Breast epithelium (tissue), 3 donors: ENCODE data around the gene ARHGDIB.

Experiments
- POLR2A ChIP-seq: fragments of 450-650 bp; IDR thresholded peaks from one replicate; pipeline ENCODE4 v1.6.1; 2016; ENCODE audit warnings: antibody characterized with exemption, mild to moderate bottlenecking, moderate library complexity
- POLR2AphosphoS5 ChIP-seq, 3 donors: sonication (generic); formaldehyde crosslinking; IDR thresholded peaks; one replicate each; pipeline ENCODE4 v1.6.1; 2017; ENCODE audit warnings: antibody characterized with exemption in 3 of 3
- TF ChIP-seq, protein P1 (sequence below), 3 donors: fragments of 450-650 bp; IDR thresholded peaks; one replicate each; pipeline ENCODE4 v1.5.1; 2016 to 2017; ENCODE audit warnings: antibody characterized with exemption in 3 of 3, mild to moderate bottlenecking in 3 of 3, moderate library complexity in 3 of 3

DNA sequence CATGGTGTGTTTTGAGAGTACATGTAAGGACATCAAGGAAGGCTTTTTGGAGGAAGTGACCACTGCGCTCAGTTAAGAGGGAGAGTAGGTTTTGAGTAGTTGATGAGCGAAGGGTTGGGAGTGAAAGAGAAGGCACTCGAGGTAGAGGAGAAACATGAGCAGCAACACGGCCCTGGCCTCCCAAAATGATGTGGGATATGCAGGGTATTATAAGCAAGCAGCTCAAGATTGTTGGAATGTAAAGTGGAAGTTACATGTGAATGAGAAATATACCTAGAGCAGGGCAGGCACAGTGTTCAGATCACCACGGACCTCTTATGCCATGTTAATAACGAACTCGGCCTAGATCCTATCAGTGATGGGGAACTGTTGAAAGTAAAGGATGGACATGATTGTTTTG is 2.1 kb upstream of the ARHGDIB start:
- TF ChIP-seq, protein P1, sequence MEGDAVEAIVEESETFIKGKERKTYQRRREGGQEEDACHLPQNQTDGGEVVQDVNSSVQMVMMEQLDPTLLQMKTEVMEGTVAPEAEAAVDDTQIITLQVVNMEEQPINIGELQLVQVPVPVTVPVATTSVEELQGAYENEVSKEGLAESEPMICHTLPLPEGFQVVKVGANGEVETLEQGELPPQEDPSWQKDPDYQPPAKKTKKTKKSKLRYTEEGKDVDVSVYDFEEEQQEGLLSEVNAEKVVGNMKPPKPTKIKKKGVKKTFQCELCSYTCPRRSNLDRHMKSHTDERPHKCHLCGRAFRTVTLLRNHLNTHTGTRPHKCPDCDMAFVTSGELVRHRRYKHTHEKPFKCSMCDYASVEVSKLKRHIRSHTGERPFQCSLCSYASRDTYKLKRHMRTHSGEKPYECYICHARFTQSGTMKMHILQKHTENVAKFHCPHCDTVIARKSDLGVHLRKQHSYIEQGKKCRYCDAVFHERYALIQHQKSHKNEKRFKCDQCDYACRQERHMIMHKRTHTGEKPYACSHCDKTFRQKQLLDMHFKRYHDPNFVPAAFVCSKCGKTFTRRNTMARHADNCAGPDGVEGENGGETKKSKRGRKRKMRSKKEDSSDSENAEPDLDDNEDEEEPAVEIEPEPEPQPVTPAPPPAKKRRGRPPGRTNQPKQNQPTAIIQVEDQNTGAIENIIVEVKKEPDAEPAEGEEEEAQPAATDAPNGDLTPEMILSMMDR (IDR thresholded peaks at IDR 0.05), result no peak
- no peak for TF ChIP-seq POLR2AphosphoS5 (IDR thresholded peaks at IDR 0.05)
- TF ChIP-seq POLR2A, result no peak
